ENCODE data around the gene NPC1L1. TPM values are rescaled to one million over a fixed set of nuclear protein-coding genes. Genes with fewer than 3 reads are reported as not detected.
A peak's percentile ranks its signal among the peaks of the same experiment; 100 is the strongest.
"Not testable (repeated sequence)": the region's sequence is repeated elsewhere in the genome, so short reads cannot be mapped to it uniquely, and the experiment has no call there.

Gene NPC1L1
- total RNA-seq, 1 experiment from 2014 or later: 0.15 TPM

- TF ChIP-seq POLR2AphosphoS5 (IDR thresholded peaks at IDR 0.05; ENCODE audit: low read depth, low read length): no peak
- no peak for TF ChIP-seq CEBPB (IDR thresholded peaks at IDR 0.05; ENCODE audit: low read depth)
- TF ChIP-seq EGR1 (IDR thresholded peaks at IDR 0.05; ENCODE audit: low read depth): no peak
- no peak for TF ChIP-seq ZBTB33 (IDR thresholded peaks at IDR 0.05; ENCODE audit: extremely low read depth, insufficient replicate concordance, low read length)
- TF ChIP-seq SP1 (IDR thresholded peaks at IDR 0.05; ENCODE audit: low read depth): no peak
- no peak for TF ChIP-seq MAX (IDR thresholded peaks at IDR 0.05)
- no peak for TF ChIP-seq ATF3 (IDR thresholded peaks at IDR 0.05)
These were observed 22.1 kb upstream of the NPC1L1 start (continued) for GRCh38 chr7:44563171-44563679.

GRCh38 chr7:44562622-44562962, 21.5 kb upstream of the NPC1L1 start:
- H3K4me1 ChIP-seq (ENCODE audit: control insufficient read depth in 1 of 2, insufficient read depth in 2 of 2, low read length in 2 of 2): peaks cover 11 to 26% of the 10 kb centered on the region in 2 experiments
- H3K9me3 ChIP-seq (ENCODE audit: control insufficient read depth in 1 of 2, insufficient read depth in 1 of 2, low read depth in 1 of 2, low read length in 2 of 2); DNase-seq (ENCODE audit: low read depth, low spot score); RAD21 ChIA-PET (ENCODE audit: low non-redundant PET in 1 of 2, low total read pairs in 2 of 2, uncharacterized antibody in 2 of 2, unreplicated experiment in 2 of 2); intact Hi-C loops (cut with micrococcal nuclease); H3K27me3 ChIP-seq (ENCODE audit: insufficient read depth, low read length); H3K9me2 ChIP-seq (ENCODE audit: insufficient read depth); BruUV-seq (replicated peaks); H2AFZ ChIP-seq (ENCODE audit: low read depth, low read length, poor library complexity, severe bottlenecking); H4K20me1 ChIP-seq (ENCODE audit: insufficient read depth): not testable (repeated sequence)
- H3K4me3 ChIP-seq (replicated peaks in 1 of 2; ENCODE audit: low read depth in 1 of 2, low read length in 2 of 2): peak overlapping the region in 1 of 2 experiments; percentile 36; a peak in 2 of 4 replicates
- ATAC-seq: peak; percentile 1; the same call in 1 of the 2 replicates
- 0 out of 2 replicates have a peak overlapping the region, but pooled peaks have one; percentile 28 for H3K9ac ChIP-seq (ENCODE audit: low read length)
- ChIA-PET POLR2A (interaction anchor here (0.6 kb wide), 1 partner anchor 243 kb away, joined by 3 read pairs; no protein-coding TSS in a partner anchor), CTCF (interaction anchor here (1.7 kb wide), 1 partner anchor 28 kb away, joined by 3 read pairs; no protein-coding TSS in a partner anchor)
- peaks cover 10% of the 10 kb centered on the region for H3K79me2 ChIP-seq (ENCODE audit: insufficient read depth, low read length)
- H3K36me3 ChIP-seq (ENCODE audit: control insufficient read depth in 1 of 2, insufficient read depth in 2 of 2, low read length in 2 of 2): peaks cover 22 to 27% of the 10 kb centered on the region in 2 experiments; a peak in 3 of 4 replicates
- peak overlapping the region; percentile 11; the same call in 1 of the 2 replicates for H3K27ac ChIP-seq (ENCODE audit: low read depth, low read length)
- peak overlapping the region; percentile 66 for H3K4me2 ChIP-seq (ENCODE audit: low read length)

All from HCT116 (cell line).